ENCODE measurements around the gene TRAF4. TPM values are rescaled to one million over a fixed set of nuclear protein-coding genes. Genes with fewer than 3 reads are reported as not detected.
A peak's percentile ranks its signal among the peaks of the same experiment; 100 is the strongest.

TRAF4 gene
- total and polyA plus RNA-seq, 9 of the 15 experiments (the other 6 are each of a cell fraction or from before 2014, with no cell fraction given), result 2.4 to 147 (median 72.4) TPM

- no peak for TF ChIP-seq CHD7 (IDR thresholded peaks at IDR 0.05; ENCODE audit: low read depth, low read length)
- TF ChIP-seq NCOA2 (IDR thresholded peaks at IDR 0.05; ENCODE audit: partially characterized antibody in 2 of 2), result no peak
- no peak for TF ChIP-seq REST (IDR thresholded peaks at IDR 0.05; ENCODE audit: borderline replicate concordance)
- TF ChIP-seq REST (CRISPR knock-in tag; IDR thresholded peaks at IDR 0.05; ENCODE audit: low read depth), result no peak
- peak; percentile 21 for TF ChIP-seq NEUROD1 (IDR thresholded peaks at IDR 0.05; ENCODE audit: borderline replicate concordance, low read depth, low read length, partially characterized antibody)
- TF ChIP-seq JUN (IDR thresholded peaks at IDR 0.05; ENCODE audit: borderline replicate concordance, low read depth, low read length), result 0 out of 2 replicates have a peak, but pooled peaks have one; percentile 37
- no peak for TF ChIP-seq JUN (CRISPR knock-in tag; IDR thresholded peaks at IDR 0.05; ENCODE audit: borderline replicate concordance)
- TF ChIP-seq HMG20A (CRISPR knock-in tag; conservative IDR thresholded peaks at IDR 0.05), result no peak
These were observed 31.6 kb upstream of the TRAF4 start (continued) for GRCh38 chr17:28712032-28712704.

All from K562 (cell line).